Ascending aorta (tissue), 2 donors: ENCODE data around the gene RFC4. TPM values are rescaled to one million over a fixed set of nuclear protein-coding genes. Genes with fewer than 3 reads are reported as not detected.

Experiments used
- DNase-seq, 2 donors: peaks; one replicate each; pipeline ENCODE4 v3.0.0-alpha.2; 2019; ENCODE audit warnings: low spot score in 2 of 2
- H3K27ac ChIP-seq, 2 donors: fragments of 200-600 bp; sonication (generic); one replicate each; pipeline ENCODE4 v1.5.1; 2016 to 2017; ENCODE audit warnings: mild to moderate bottlenecking in 1 of 2
- H3K27me3 ChIP-seq: fragments of 200-600 bp; sonication (generic); one replicate; pipeline ENCODE4 v1.5.1; 2017
- H3K36me3 ChIP-seq, 2 donors: fragments of 200-600 bp; sonication (generic); one replicate each; pipeline ENCODE4 v1.5.1; 2016
- H3K4me1 ChIP-seq, 2 donors: fragments of 200-600 bp; sonication (generic); one replicate each; pipeline ENCODE4 v1.5.1; 2016 to 2017; ENCODE audit warnings: mild to moderate bottlenecking in 1 of 2
- H3K4me3 ChIP-seq, 2 donors: fragments of 200-600 bp; sonication (generic); one replicate each; pipeline ENCODE4 v1.5.1; 2016 to 2017; ENCODE audit warnings: mild to moderate bottlenecking in 1 of 2
- H3K9me3 ChIP-seq, 2 donors: fragments of 200-600 bp; sonication (generic); one replicate each; pipeline ENCODE4 v1.5.1; 2016
- CTCF ChIP-seq, 3 experiments: fragments of 200-600 bp in 2 of 3; fragments of 450-650 bp in 1 of 3; sonication (generic) in 2 of 3; IDR thresholded peaks; one replicate each; pipeline ENCODE4 v1.5.1; 2016 to 2019; ENCODE audit warnings: antibody characterized with exemption in 3 of 3, mild to moderate bottlenecking in 1 of 3, moderate library complexity in 1 of 3
- intact Hi-C: fragments of 100-400 bp; cut with DNase I; formaldehyde crosslinking; loops from one replicate; pipeline ENCODE4 v1.15.1; 2023
- total RNA-seq: library from RNA; depleted of rRNA; stranded (reverse); fragments of >200 nt; gene quantifications from one replicate; pipeline ENCODE4 v1.1.0, GENCODE V29; 2016

The RFC4 gene
- total RNA-seq, 1 donor from 2014 or later, result 23.8 TPM

- DNase-seq, result no peak
Observed at GRCh38 chr3:186849374-186849975, 43.2 kb upstream of the RFC4 start.

DNA sequence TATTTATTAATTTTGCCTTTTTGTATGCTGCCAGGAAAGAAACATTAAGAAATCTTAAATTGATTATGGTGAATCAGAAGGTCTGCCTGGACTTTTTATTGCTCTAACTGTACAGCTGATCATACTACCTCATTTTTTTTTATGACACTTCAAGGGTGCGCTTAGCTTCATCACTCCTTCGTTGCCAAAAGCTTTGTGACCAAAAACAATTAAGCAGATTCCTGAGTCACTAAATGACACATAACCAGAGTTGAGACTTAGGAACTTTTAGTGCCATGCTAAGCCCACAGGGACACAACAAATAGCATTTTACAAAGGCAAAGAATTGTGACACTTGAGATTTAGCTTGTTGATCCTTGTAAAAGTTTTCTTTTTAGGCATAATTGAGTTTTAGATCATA, 41.2 kb upstream of the RFC4 start:
- H3K4me3 ChIP-seq, result no peak overlapping the region
- no peak for TF ChIP-seq CTCF (IDR thresholded peaks at IDR 0.05)
- H3K27ac ChIP-seq, result no peak overlapping the region
- intact Hi-C loops, result loop anchor here (5.0 kb wide), 1 partner anchor 85 kb away; the partner anchor contains the start of gene ST6GAL1
- H3K36me3 ChIP-seq, result no peaks in the 10 kb centered on the region
- H3K27me3 ChIP-seq, result no peaks in the 10 kb centered on the region
- no peaks in the 10 kb centered on the region for H3K9me3 ChIP-seq
- no peaks in the 10 kb centered on the region for H3K4me1 ChIP-seq
- DNase-seq, result no peak

More at GRCh38 chr3:186849374-186849975, 43.2 kb upstream of the RFC4 start:
- no peak overlapping the region for H3K4me3 ChIP-seq
- no peaks in the 10 kb centered on the region for H3K27me3 ChIP-seq
- H3K4me1 ChIP-seq, result no peaks in the 10 kb centered on the region
- H3K9me3 ChIP-seq, result no peaks in the 10 kb centered on the region
- TF ChIP-seq CTCF (IDR thresholded peaks at IDR 0.05), result peak; percentile 34 to 59 (median 37)
- intact Hi-C loops, result loop anchor here (1.0 to 5.0 kb wide), 2 partner anchors 83 to 316 kb away; partner anchors contain the start of gene ST6GAL1
- H3K27ac ChIP-seq, result no peak overlapping the region
- no peaks in the 10 kb centered on the region for H3K36me3 ChIP-seq

- intact Hi-C loops, result loop anchor here (5.0 kb wide), 1 partner anchor 87 kb away; the partner anchor contains the start of gene ST6GAL1
- DNase-seq, result no peak
- H3K36me3 ChIP-seq, result no peaks in the 10 kb centered on the region
- no peaks in the 10 kb centered on the region for H3K4me1 ChIP-seq
- no peaks in the 10 kb centered on the region for H3K9me3 ChIP-seq
- no peak for TF ChIP-seq CTCF (IDR thresholded peaks at IDR 0.05)
- no peak overlapping the region for H3K27ac ChIP-seq
- H3K4me3 ChIP-seq, result no peak overlapping the region
- no peaks in the 10 kb centered on the region for H3K27me3 ChIP-seq
Observed at GRCh38 chr3:186845756-186846155, 39.5 kb upstream of the RFC4 start.

DNA sequence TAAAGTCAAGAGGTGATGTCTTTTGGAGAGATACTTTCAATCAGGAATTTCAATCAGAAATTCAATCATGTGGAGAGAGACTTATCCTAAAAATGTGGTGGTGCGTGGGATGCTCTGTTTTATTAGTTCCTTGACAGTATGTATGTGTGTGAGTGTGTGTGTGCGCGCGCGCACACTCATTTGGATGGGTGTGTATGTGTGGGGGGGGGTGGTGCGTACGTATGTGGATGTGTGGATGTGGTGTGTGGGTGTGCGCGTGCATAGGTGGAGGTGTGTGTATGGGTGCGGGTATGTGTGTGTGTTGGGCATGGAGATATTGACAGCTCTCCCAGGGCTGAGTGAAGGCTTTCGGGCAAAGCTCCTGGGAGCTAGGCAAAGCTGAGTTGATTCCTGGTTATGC, 38.6 kb upstream of the RFC4 start:
- intact Hi-C loops, result loop anchor here (5.0 kb wide), 1 partner anchor 87 kb away; the partner anchor contains the start of gene ST6GAL1
- no peak overlapping the region for H3K4me3 ChIP-seq
- TF ChIP-seq CTCF (IDR thresholded peaks at IDR 0.05), result no peak
- peak in 1 of 2 donors; percentile 46 for DNase-seq
- H3K36me3 ChIP-seq, result no peaks in the 10 kb centered on the region
- H3K4me1 ChIP-seq, result no peaks in the 10 kb centered on the region
- no peaks in the 10 kb centered on the region for H3K27me3 ChIP-seq
- no peaks in the 10 kb centered on the region for H3K9me3 ChIP-seq
- no peak overlapping the region for H3K27ac ChIP-seq

DNA sequence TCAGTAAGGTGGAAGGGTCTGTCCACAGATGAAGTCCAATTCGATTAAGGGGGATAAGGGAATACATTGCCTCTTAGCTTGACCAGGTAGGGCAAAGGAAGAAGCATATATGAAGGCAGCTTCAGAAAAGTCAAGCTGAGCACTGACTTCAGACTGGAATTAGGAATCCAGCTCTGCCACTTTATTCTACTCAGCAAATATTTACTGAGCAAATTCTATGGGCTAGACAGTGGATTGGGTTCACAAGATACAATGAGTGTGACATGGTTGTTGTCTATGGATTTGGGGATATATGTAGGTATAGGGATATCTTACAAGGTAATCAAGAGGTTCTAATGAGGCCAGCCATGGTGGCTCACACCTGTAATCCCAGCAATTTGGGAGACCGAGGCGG, 36.8 kb upstream of the RFC4 start:
- no peaks in the 10 kb centered on the region for H3K9me3 ChIP-seq
- no peak overlapping the region for H3K27ac ChIP-seq
- H3K4me1 ChIP-seq, result peaks cover 0 to 7% of the 10 kb centered on the region in 2 donors
- H3K27me3 ChIP-seq, result no peaks in the 10 kb centered on the region
- intact Hi-C loops, result no loop called here
- no peak overlapping the region for H3K4me3 ChIP-seq
- no peak for DNase-seq
- no peak for TF ChIP-seq CTCF (IDR thresholded peaks at IDR 0.05)
- no peaks in the 10 kb centered on the region for H3K36me3 ChIP-seq
